Body of pancreas (tissue), 4 donors: ENCODE results near the gene SEZ6L2.

ENCODE experiments used
- POLR2A ChIP-seq, 3 donors: fragments of 450-650 bp; IDR thresholded peaks; one replicate each; pipeline ENCODE4 v1.6.1; 2016; ENCODE audit warnings: antibody characterized with exemption in 3 of 3, mild to moderate bottlenecking in 2 of 3
- TF ChIP-seq, protein P1 (sequence below), 7 experiments: fragments of 450-650 bp in 4 of 7; fragments of 200-600 bp in 3 of 7; sonication (generic) in 3 of 7; IDR thresholded peaks; one replicate each; pipeline ENCODE4 v1.5.1; 2016 to 2019; ENCODE audit warnings: antibody characterized with exemption in 7 of 7

DNA sequence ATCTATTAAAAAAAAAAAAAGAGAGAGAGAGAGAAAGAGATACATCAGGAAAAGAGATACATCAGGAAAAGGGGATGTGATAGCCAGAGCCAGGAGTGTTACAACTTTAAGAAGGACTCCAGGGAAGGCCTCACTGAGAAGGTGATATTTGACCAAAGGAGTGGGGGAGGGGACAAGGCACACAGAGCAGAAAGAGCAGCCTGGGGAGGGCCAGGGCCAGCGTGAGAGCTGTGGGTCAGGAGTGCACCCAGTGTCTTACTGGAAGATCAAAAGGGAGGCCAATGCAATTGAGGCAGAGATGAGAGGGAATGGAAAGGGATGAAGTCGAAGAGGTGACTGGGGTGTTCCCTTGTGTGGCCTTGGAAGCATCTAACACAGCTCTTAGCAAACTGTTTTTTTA lies 8.6 kb upstream of the SEZ6L2 start:
- TF ChIP-seq, protein P1, sequence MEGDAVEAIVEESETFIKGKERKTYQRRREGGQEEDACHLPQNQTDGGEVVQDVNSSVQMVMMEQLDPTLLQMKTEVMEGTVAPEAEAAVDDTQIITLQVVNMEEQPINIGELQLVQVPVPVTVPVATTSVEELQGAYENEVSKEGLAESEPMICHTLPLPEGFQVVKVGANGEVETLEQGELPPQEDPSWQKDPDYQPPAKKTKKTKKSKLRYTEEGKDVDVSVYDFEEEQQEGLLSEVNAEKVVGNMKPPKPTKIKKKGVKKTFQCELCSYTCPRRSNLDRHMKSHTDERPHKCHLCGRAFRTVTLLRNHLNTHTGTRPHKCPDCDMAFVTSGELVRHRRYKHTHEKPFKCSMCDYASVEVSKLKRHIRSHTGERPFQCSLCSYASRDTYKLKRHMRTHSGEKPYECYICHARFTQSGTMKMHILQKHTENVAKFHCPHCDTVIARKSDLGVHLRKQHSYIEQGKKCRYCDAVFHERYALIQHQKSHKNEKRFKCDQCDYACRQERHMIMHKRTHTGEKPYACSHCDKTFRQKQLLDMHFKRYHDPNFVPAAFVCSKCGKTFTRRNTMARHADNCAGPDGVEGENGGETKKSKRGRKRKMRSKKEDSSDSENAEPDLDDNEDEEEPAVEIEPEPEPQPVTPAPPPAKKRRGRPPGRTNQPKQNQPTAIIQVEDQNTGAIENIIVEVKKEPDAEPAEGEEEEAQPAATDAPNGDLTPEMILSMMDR (IDR thresholded peaks at IDR 0.05), result no peak
- TF ChIP-seq POLR2A (IDR thresholded peaks at IDR 0.05), result no peak
